Trophoblast cell (in vitro differentiated cells and primary cell): ENCODE measurements around the gene SREBF1.

Source experiments
- DNase-seq, 2 donors: peaks; one replicate each; pipeline ENCODE4 v3.0.0-alpha.2; 2016
- H2AFZ ChIP-seq: 2 replicates; pipeline ENCODE4 v1.6.1; 2013; ENCODE audit warnings: low read length, moderate library complexity, mild to moderate bottlenecking; ENCODE audit not compliant: insufficient read depth, poor library complexity
- H2AK5ac ChIP-seq: 2 replicates; pipeline ENCODE4 v1.6.1; 2013; ENCODE audit warnings: mild to moderate bottlenecking, low read length
- H2BK120ac ChIP-seq: 2 replicates; pipeline ENCODE4 v1.6.1; 2013; ENCODE audit warnings: low read length, mild to moderate bottlenecking, moderate library complexity; ENCODE audit not compliant: insufficient read depth, poor library complexity
- H2BK12ac ChIP-seq: 2 replicates; pipeline ENCODE4 v1.6.1; 2013; ENCODE audit warnings: mild to moderate bottlenecking, low read length, moderate library complexity
- H2BK5ac ChIP-seq: 2 replicates; pipeline ENCODE4 v1.6.1; 2013; ENCODE audit warnings: low read length, low read depth, moderate library complexity, mild to moderate bottlenecking; ENCODE audit not compliant: poor library complexity
- H3K14ac ChIP-seq: 2 replicates; pipeline ENCODE4 v1.6.1; 2013; ENCODE audit warnings: mild to moderate bottlenecking, low read length
- H3K18ac ChIP-seq: 2 replicates; pipeline ENCODE4 v1.6.1; 2013; ENCODE audit warnings: mild to moderate bottlenecking, low read length
- H3K23ac ChIP-seq: 2 replicates; pipeline ENCODE4 v1.6.1; 2013; ENCODE audit warnings: low read length
- H3K27ac ChIP-seq: 2 replicates; pipeline ENCODE4 v1.5.1; 2013; ENCODE audit warnings: low read depth, mild to moderate bottlenecking, inconsistent platforms, low read length, moderate library complexity
- H3K27me3 ChIP-seq: 2 replicates; pipeline ENCODE4 v1.6.1; 2013; ENCODE audit warnings: inconsistent platforms, mild to moderate bottlenecking, low read length, moderate library complexity; ENCODE audit not compliant: insufficient read depth
- H3K36me3 ChIP-seq, 2 experiments: 1 replicate in 1 of 2; 2 replicates in 1 of 2; pipeline ENCODE4 v1.6.1; 2013; ENCODE audit warnings: low read length in 2 of 2, mild to moderate bottlenecking in 2 of 2, moderate library complexity in 1 of 2; ENCODE audit not compliant: insufficient read depth in 2 of 2, control insufficient read depth in 1 of 2
- H3K4ac ChIP-seq: 2 replicates; pipeline ENCODE4 v1.6.1; 2013; ENCODE audit warnings: low read depth, mild to moderate bottlenecking, low read length, moderate library complexity
- H3K4me1 ChIP-seq, 2 experiments: 1 replicate in 1 of 2; 2 replicates in 1 of 2; pipeline ENCODE4 v1.6.1; 2013; ENCODE audit warnings: low read length in 2 of 2, mild to moderate bottlenecking in 2 of 2, moderate library complexity in 1 of 2; ENCODE audit not compliant: insufficient read depth in 2 of 2, control insufficient read depth in 1 of 2
- H3K4me2 ChIP-seq: 2 replicates; pipeline ENCODE4 v1.6.1; 2013; ENCODE audit warnings: inconsistent platforms, mild to moderate bottlenecking, low read length, moderate library complexity
- H3K4me3 ChIP-seq: 2 replicates; pipeline ENCODE4 v1.5.1; 2013; ENCODE audit warnings: mild to moderate bottlenecking, low read depth, low read length, inconsistent platforms
- H3K79me1 ChIP-seq: one replicate; pipeline ENCODE4 v1.6.1; 2013; ENCODE audit warnings: low read length
- H3K79me2 ChIP-seq: 2 replicates; pipeline ENCODE4 v1.6.1; 2013; ENCODE audit warnings: low read length, mild to moderate bottlenecking; ENCODE audit not compliant: control insufficient read depth, insufficient read depth, poor library complexity
- H3K9ac ChIP-seq: 2 replicates; pipeline ENCODE4 v1.6.1; 2013; ENCODE audit warnings: mild to moderate bottlenecking, low read length
- H3K9me3 ChIP-seq: 2 replicates; pipeline ENCODE4 v1.6.1; 2013; ENCODE audit warnings: low read depth, mild to moderate bottlenecking, control low read depth, inconsistent platforms, low read length; ENCODE audit not compliant: insufficient read depth
- H4K12ac ChIP-seq: 2 replicates; pipeline ENCODE4 v1.6.1; 2013; ENCODE audit warnings: low read depth, mild to moderate bottlenecking, low read length, moderate library complexity
- H4K8ac ChIP-seq: 2 replicates; pipeline ENCODE4 v1.6.1; 2013; ENCODE audit warnings: low read depth, mild to moderate bottlenecking, low read length, moderate library complexity
- H4K91ac ChIP-seq: one replicate; pipeline ENCODE4 v1.6.1; 2013; ENCODE audit warnings: low read depth, mild to moderate bottlenecking, low read length, moderate library complexity
- WGBS: extraction: QIAGEN DNeasy Blood & Tissue Kit; methylation state at CpG from one replicate; pipeline ENCODE4 v1.1.7; 2013; ENCODE audit warnings: missing lambda C conversion rate; ENCODE audit not compliant: insufficient read length, insufficient coverage; ENCODE audit errors: extremely low coverage; 5-methylcytosine and 5-hydroxymethylcytosine counted together

Gene SREBF1

DNA sequence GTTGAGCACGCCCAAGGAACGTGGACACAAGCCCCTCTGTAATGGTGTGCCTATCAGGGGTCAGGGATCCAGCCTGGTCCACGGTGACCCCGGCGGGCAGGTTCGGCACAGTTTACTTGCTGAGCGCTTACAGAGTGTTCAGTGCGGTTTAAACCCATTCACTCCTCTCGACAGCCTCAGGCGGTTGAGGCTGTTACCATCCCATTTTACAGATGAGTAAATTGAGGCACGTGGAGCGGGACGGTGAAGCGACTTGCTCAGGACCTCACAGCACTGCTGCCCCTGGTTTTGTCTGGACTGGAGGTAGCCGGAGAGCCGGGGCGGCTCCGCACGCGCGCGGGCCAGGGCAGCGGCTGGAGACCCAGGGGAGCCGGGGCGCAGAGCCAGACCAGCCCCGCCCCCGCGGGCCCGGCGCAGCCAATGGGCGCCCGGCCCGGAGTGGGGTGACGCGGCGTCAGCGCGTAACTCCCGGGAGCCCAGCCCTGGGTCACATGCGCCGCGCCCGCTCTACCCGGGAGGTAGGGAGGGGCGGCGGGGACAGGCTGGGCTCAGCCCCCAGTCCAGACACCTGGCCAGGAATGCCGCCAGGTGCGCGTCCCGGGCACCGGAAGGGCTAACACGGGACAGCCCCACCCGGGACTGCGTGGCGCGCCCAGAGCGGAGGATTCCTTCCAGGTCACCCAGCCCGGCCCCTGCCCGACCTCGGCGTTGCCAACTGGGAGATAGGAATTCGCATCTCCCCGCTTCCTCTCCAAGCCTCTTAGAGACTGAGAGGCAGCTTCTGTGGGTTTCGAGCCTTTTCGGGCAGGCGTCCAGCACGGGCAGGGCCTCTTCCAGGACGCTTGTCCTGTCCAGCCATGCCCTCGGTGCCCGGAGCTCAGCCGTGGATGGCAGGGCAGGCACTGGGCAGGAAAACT, 3.3 kb upstream of the SREBF1 start:
- Histone ChIP-seq H3K4me3 (peak overlapping the region; percentile 2), H3K27me3 (no peaks in the 10 kb centered on the region), H2BK120ac (peak overlapping the region; percentile 99), H4K12ac (peak overlapping the region; percentile 87), H4K91ac (peak overlapping the region; percentile 100), H3K4me1 (peaks cover 48 to 52% of the 10 kb centered on the region in 2 experiments), H3K9me3 (no peaks in the 10 kb centered on the region), H3K27ac (peak overlapping the region; percentile 99), H3K79me2 (peaks cover 25% of the 10 kb centered on the region), H4K8ac (peak overlapping the region; percentile 92), H3K36me3 (peaks cover 3% of the 10 kb centered on the region in 2 experiments), H3K23ac (no peak overlapping the region), H3K14ac (peak overlapping the region; percentile 99), H3K79me1 (peaks cover 56% of the 10 kb centered on the region), H2BK5ac (peak overlapping the region; percentile 96), H3K4me2 (peak overlapping the region; percentile 44), H3K4ac (peak overlapping the region; percentile 97), H3K9ac (peak overlapping the region; percentile 9), H2AK5ac (peak overlapping the region; percentile 99), H2AFZ (peak overlapping the region; percentile 94), H2BK12ac (peak overlapping the region; percentile 95), H3K18ac (peak overlapping the region; percentile 97)
- peak; percentile 91 to 96 for DNase-seq
- no CpG with 5 or more reads among the region's 71 CpGs for WGBS

DNA sequence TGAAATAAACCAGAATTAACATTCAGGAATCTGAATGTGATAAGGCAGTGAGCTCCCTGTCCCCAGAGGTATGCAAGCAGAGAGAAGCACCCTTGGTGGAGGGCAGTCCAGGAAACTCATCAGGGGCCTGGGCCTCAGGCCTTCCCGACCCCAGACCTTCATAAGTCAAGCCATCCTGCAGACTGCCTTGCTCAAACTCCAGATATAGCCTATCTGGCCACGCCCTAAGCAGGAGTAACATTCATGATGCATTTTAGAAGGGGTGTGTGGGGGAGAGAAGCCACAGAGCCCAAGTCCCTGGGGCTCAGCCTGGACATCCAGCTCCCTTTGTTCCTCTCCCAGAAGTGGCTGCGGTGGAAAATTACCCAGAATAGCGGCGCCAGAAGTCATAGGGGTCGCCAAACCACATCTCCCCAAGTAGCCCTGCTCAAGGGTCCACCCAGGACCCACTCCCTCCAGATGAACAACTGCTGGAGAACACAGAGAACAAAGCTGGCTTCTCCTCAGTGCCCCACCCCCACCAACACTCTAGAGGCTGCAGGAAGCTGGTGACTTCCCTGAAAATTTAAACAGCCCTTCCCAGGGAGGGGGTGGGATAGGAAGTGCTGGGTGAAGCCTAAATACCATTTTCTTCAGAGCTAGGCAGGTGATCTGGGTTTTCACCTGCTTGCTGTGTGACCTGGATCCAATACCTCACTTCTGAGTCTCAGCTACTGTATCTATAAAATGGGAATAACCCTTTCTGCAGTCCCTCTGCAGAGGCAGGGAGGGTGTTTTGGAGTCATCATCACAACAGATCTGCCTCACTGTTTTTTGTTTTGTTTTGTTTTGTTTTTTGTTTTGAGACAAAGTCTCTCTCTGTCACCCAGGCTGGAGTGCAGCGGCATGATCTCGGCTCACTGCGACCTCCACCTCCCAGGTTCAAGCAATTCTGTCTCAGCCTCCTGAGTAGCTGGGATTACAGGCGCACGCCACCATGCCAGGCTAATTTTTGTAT, 1.5 kb upstream of the SREBF1 start:
- peaks cover 30% of the 10 kb centered on the region for H3K79me2 ChIP-seq
- H2AK5ac ChIP-seq, result peak overlapping the region; percentile 33
- H3K36me3 ChIP-seq, result peaks cover 4 to 5% of the 10 kb centered on the region in 2 experiments
- H3K4me1 ChIP-seq, result peaks cover 53 to 55% of the 10 kb centered on the region in 2 experiments
- H3K27ac ChIP-seq, result peak overlapping the region; percentile 94
- H4K8ac ChIP-seq, result peak overlapping the region; percentile 67
- H3K23ac ChIP-seq, result no peak overlapping the region
- peak overlapping the region; percentile 42 for H2AFZ ChIP-seq
- peak overlapping the region; percentile 91 for H2BK5ac ChIP-seq
- H2BK120ac ChIP-seq, result peak overlapping the region; percentile 85
- H3K14ac ChIP-seq, result peak overlapping the region; percentile 99
- H4K12ac ChIP-seq, result peak overlapping the region; percentile 61
- peak overlapping the region; percentile 98 for H4K91ac ChIP-seq
- peak overlapping the region; percentile 16 for H3K4ac ChIP-seq
- no peaks in the 10 kb centered on the region for H3K9me3 ChIP-seq
- DNase-seq, result peak; percentile 57 to 70
- H3K9ac ChIP-seq, result no peak overlapping the region
- H3K4me2 ChIP-seq, result peak overlapping the region; percentile 7
- peak overlapping the region; percentile 4 for H2BK12ac ChIP-seq
- WGBS, result no CpG with 5 or more reads among the region's 11 CpGs
- H3K27me3 ChIP-seq, result no peaks in the 10 kb centered on the region
- H3K18ac ChIP-seq, result peak overlapping the region; percentile 10
- H3K79me1 ChIP-seq, result peaks cover 56% of the 10 kb centered on the region
- H3K4me3 ChIP-seq, result no peak overlapping the region

DNA sequence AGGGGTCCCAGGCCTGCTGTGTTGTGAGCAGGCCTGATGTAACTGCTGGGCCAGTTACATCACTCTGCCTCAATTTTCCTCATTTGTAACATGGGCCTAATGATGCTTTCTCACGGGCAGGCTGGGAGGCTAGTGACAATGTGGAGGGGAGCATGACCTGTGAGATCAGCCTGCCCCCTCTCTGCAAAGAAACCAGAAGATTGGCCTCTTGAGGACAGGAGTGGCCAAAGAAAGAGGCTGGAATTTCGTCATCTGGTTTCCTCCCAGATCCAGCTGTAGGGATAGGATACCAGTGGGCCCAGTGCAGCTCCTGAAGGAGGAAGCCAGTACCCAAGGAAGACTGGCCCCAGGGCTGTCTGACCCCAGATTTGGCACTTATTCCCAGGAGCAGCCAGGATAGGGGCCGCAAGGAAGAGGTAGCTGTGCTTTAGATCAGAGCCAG, 615 bp upstream of the SREBF1 start:
- H3K79me1 ChIP-seq, result peaks cover 56% of the 10 kb centered on the region
- H4K91ac ChIP-seq, result peak overlapping the region; percentile 98
- peaks cover 31% of the 10 kb centered on the region for H3K79me2 ChIP-seq
- H2BK120ac ChIP-seq, result peak overlapping the region; percentile 85
- no peaks in the 10 kb centered on the region for H3K27me3 ChIP-seq
- WGBS, result no CpG with 5 or more reads among the region's 3 CpGs
- H3K23ac ChIP-seq, result no peak overlapping the region
- H2BK5ac ChIP-seq, result peak overlapping the region; percentile 91
- H3K4me1 ChIP-seq, result peaks cover 53% of the 10 kb centered on the region in 2 experiments
- peak overlapping the region; percentile 94 for H3K27ac ChIP-seq
- H3K4me3 ChIP-seq, result no peak overlapping the region
- DNase-seq, result peak; percentile 46 to 62
- H2BK12ac ChIP-seq, result peak overlapping the region; percentile 4
- H3K9ac ChIP-seq, result no peak overlapping the region
- peak overlapping the region; percentile 17 for H4K12ac ChIP-seq
- peaks cover 4 to 5% of the 10 kb centered on the region in 2 experiments for H3K36me3 ChIP-seq
- peak overlapping the region; percentile 76 for H3K4me2 ChIP-seq
- peak overlapping the region; percentile 67 for H4K8ac ChIP-seq
- peak overlapping the region; percentile 16 for H3K4ac ChIP-seq
- peak overlapping the region; percentile 10 for H3K18ac ChIP-seq
- H3K14ac ChIP-seq, result peak overlapping the region; percentile 99
- H2AK5ac ChIP-seq, result peak overlapping the region; percentile 33
- peak overlapping the region; percentile 42 for H2AFZ ChIP-seq
- no peaks in the 10 kb centered on the region for H3K9me3 ChIP-seq
